Measurements from ENCODE around the gene ACTR10. TPM values are rescaled to one million over a fixed set of nuclear protein-coding genes. Genes with fewer than 3 reads are reported as not detected.

Gene ACTR10
- total and polyA plus RNA-seq, 9 of the 15 experiments (the other 6 are each of a cell fraction or from before 2014, with no cell fraction given) = 22.0 to 66.1 (median 34.1) TPM

- TF ChIP-seq ZNF655 (CRISPR knock-in tag; IDR thresholded peaks at IDR 0.05) = no peak
- TF ChIP-seq, protein P1, sequence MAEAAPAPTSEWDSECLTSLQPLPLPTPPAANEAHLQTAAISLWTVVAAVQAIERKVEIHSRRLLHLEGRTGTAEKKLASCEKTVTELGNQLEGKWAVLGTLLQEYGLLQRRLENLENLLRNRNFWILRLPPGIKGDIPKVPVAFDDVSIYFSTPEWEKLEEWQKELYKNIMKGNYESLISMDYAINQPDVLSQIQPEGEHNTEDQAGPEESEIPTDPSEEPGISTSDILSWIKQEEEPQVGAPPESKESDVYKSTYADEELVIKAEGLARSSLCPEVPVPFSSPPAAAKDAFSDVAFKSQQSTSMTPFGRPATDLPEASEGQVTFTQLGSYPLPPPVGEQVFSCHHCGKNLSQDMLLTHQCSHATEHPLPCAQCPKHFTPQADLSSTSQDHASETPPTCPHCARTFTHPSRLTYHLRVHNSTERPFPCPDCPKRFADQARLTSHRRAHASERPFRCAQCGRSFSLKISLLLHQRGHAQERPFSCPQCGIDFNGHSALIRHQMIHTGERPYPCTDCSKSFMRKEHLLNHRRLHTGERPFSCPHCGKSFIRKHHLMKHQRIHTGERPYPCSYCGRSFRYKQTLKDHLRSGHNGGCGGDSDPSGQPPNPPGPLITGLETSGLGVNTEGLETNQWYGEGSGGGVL (CRISPR knock-in tag; IDR thresholded peaks at IDR 0.05) = no peak
- no peak for TF ChIP-seq TAF7 (tag; IDR thresholded peaks at IDR 0.05)
- TF ChIP-seq NR2F6 (CRISPR knock-in tag; IDR thresholded peaks at IDR 0.05) = no peak
- TF ChIP-seq, protein P2, sequence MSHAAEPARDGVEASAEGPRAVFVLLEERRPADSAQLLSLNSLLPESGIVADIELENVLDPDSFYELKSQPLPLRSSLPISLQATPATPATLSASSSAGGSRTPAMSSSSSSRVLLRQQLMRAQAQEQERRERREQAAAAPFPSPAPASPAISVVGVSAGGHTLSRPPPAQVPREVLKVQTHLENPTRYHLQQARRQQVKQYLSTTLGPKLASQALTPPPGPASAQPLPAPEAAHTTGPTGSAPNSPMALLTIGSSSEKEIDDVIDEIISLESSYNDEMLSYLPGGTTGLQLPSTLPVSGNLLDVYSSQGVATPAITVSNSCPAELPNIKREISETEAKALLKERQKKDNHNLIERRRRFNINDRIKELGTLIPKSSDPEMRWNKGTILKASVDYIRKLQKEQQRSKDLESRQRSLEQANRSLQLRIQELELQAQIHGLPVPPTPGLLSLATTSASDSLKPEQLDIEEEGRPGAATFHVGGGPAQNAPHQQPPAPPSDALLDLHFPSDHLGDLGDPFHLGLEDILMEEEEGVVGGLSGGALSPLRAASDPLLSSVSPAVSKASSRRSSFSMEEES (CRISPR knock-in tag; IDR thresholded peaks at IDR 0.05) = no peak
- no peak for TF ChIP-seq MECOM (CRISPR knock-in tag; IDR thresholded peaks at IDR 0.05)
- TF ChIP-seq, protein P3, sequence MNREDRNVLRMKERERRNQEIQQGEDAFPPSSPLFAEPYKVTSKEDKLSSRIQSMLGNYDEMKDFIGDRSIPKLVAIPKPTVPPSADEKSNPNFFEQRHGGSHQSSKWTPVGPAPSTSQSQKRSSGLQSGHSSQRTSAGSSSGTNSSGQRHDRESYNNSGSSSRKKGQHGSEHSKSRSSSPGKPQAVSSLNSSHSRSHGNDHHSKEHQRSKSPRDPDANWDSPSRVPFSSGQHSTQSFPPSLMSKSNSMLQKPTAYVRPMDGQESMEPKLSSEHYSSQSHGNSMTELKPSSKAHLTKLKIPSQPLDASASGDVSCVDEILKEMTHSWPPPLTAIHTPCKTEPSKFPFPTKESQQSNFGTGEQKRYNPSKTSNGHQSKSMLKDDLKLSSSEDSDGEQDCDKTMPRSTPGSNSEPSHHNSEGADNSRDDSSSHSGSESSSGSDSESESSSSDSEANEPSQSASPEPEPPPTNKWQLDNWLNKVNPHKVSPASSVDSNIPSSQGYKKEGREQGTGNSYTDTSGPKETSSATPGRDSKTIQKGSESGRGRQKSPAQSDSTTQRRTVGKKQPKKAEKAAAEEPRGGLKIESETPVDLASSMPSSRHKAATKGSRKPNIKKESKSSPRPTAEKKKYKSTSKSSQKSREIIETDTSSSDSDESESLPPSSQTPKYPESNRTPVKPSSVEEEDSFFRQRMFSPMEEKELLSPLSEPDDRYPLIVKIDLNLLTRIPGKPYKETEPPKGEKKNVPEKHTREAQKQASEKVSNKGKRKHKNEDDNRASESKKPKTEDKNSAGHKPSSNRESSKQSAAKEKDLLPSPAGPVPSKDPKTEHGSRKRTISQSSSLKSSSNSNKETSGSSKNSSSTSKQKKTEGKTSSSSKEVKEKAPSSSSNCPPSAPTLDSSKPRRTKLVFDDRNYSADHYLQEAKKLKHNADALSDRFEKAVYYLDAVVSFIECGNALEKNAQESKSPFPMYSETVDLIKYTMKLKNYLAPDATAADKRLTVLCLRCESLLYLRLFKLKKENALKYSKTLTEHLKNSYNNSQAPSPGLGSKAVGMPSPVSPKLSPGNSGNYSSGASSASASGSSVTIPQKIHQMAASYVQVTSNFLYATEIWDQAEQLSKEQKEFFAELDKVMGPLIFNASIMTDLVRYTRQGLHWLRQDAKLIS (CRISPR knock-in tag; IDR thresholded peaks at IDR 0.05) = no peak
- TF ChIP-seq IRF2 (CRISPR knock-in tag; IDR thresholded peaks at IDR 0.05) = no peak
- no peak for TF ChIP-seq MITF (IDR thresholded peaks at IDR 0.05)
- TF ChIP-seq CAMTA2 (CRISPR knock-in tag; conservative IDR thresholded peaks at IDR 0.05) = no peak
- TF ChIP-seq MTA3 (IDR thresholded peaks at IDR 0.05; ENCODE audit: borderline replicate concordance) = peak; percentile 23; the same call in 1 of the 2 replicates
- peak; percentile 100 for TF ChIP-seq MAFK (IDR thresholded peaks at IDR 0.05; ENCODE audit: low read length)
- TF ChIP-seq RHOXF2B (CRISPR knock-in tag; conservative IDR thresholded peaks at IDR 0.05) = no peak
- no peak for TF ChIP-seq PRPF4 (IDR thresholded peaks at IDR 0.05; ENCODE audit: insufficient read depth, low read depth, low read length, poor library complexity, severe bottlenecking)
- TF ChIP-seq SPI1 (IDR thresholded peaks at IDR 0.05; ENCODE audit: borderline replicate concordance, low read depth, low read length) = no peak
- TF ChIP-seq PHB2 (IDR thresholded peaks at IDR 0.05; ENCODE audit: low read depth) = no peak
- peak; percentile 100 for TF ChIP-seq C11orf30 (IDR thresholded peaks at IDR 0.05; ENCODE audit: low read depth)
- TF ChIP-seq HMBOX1 (IDR thresholded peaks at IDR 0.05) = no peak
- no peak for TF ChIP-seq ZBTB17 (CRISPR knock-in tag; IDR thresholded peaks at IDR 0.05)
- TF ChIP-seq PHF20 (IDR thresholded peaks at IDR 0.05; ENCODE audit: partially characterized antibody) = no peak
Observed at GRCh38 chr14:58171090-58171489, 28.9 kb upstream of the ACTR10 start (continued).
